Activated B cell treated with CpG ODN at 0.5 μM for 24 hours (primary cell): ENCODE results near the gene NPSR1. TPM values are rescaled to one million over a fixed set of nuclear protein-coding genes. Genes with fewer than 3 reads are reported as not detected.

Experiments used
- ATAC-seq: fragments of 200-7000 bp; cut with Tn5 transposase; one replicate; pipeline ENCODE4 v1.10.0; 2021; ENCODE audit warnings: low read depth, mild to moderate bottlenecking, moderate library complexity
- CTCF ChIA-PET: fragments of 350-600 bp; sonication (Branson Sonifier 250); formaldehyde crosslinking; loops from one replicate; lab custom pipeline; 2021; ENCODE audit warnings: antibody characterized with exemption; lab: Charles Lee
- POLR2A ChIA-PET: fragments of 350-600 bp; sonication (Branson Sonifier 250); formaldehyde crosslinking; loops from one replicate; lab custom pipeline; 2021; ENCODE audit warnings: antibody characterized with exemption; lab: Charles Lee
- DNase-seq: peaks from one replicate; pipeline ENCODE4 v3.0.0; 2022
- H3K27ac Mint-ChIP-seq: one replicate; pipeline ENCODE4 v1.8.0; 2020; ENCODE audit warnings: mixed read lengths
- H3K27me3 Mint-ChIP-seq: one replicate; pipeline ENCODE4 v1.8.0; 2021; ENCODE audit warnings: mixed read lengths
- H3K36me3 Mint-ChIP-seq: one replicate; pipeline ENCODE4 v1.8.0; 2021; ENCODE audit warnings: low read depth, mixed read lengths
- H3K4me1 Mint-ChIP-seq: one replicate; pipeline ENCODE4 v1.8.0; 2021; ENCODE audit warnings: mixed read lengths
- H3K4me3 Mint-ChIP-seq: one replicate; pipeline ENCODE4 v1.8.0; 2020; ENCODE audit warnings: mild to moderate bottlenecking, mixed read lengths
- H3K9me3 Mint-ChIP-seq: one replicate; pipeline ENCODE4 v1.8.0; 2020; ENCODE audit warnings: mixed read lengths
- intact Hi-C: fragments of 100-400 bp; cut with micrococcal nuclease; formaldehyde crosslinking; loops from one replicate; pipeline ENCODE4 v1.15.1; 2024
- total RNA-seq: library from RNA; stranded (reverse); gene quantifications from 2 replicates; pipeline ENCODE4 v1.2.3, GENCODE V29; 2022
- TF ChIP-seq, protein P1 (sequence below): fragments of 200-600 bp; IDR thresholded peaks from one replicate; pipeline ENCODE4 v1.8.0; 2022; ENCODE audit warnings: antibody characterized with exemption, mild to moderate bottlenecking

Gene NPSR1
- total RNA-seq, 1 donor from 2014 or later: not detected

GRCh38 chr7:34727464-34727995 lies 69.5 kb downstream of the NPSR1 start:
- H3K4me1 Mint-ChIP-seq: peaks cover 4% of the 10 kb centered on the region
- no peaks in the 10 kb centered on the region for H3K36me3 Mint-ChIP-seq
- DNase-seq: no peak
- POLR2A ChIA-PET: no interaction called here
- H3K27me3 Mint-ChIP-seq: no peaks in the 10 kb centered on the region
- ATAC-seq: no peak
- H3K4me3 Mint-ChIP-seq: no peak overlapping the region
- TF ChIP-seq, protein P1, sequence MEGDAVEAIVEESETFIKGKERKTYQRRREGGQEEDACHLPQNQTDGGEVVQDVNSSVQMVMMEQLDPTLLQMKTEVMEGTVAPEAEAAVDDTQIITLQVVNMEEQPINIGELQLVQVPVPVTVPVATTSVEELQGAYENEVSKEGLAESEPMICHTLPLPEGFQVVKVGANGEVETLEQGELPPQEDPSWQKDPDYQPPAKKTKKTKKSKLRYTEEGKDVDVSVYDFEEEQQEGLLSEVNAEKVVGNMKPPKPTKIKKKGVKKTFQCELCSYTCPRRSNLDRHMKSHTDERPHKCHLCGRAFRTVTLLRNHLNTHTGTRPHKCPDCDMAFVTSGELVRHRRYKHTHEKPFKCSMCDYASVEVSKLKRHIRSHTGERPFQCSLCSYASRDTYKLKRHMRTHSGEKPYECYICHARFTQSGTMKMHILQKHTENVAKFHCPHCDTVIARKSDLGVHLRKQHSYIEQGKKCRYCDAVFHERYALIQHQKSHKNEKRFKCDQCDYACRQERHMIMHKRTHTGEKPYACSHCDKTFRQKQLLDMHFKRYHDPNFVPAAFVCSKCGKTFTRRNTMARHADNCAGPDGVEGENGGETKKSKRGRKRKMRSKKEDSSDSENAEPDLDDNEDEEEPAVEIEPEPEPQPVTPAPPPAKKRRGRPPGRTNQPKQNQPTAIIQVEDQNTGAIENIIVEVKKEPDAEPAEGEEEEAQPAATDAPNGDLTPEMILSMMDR: no peak
- CTCF ChIA-PET: no interaction called here
- intact Hi-C loops: no loop called here
- H3K9me3 Mint-ChIP-seq: no peaks in the 10 kb centered on the region
- no peak overlapping the region for H3K27ac Mint-ChIP-seq

GRCh38 chr7:34728156-34728555 lies 70.1 kb downstream of the NPSR1 start:
- ATAC-seq: no peak
- no peak overlapping the region for H3K4me3 Mint-ChIP-seq

GRCh38 chr7:34734771-34735170 lies 76.8 kb downstream of the NPSR1 start:
- no peaks in the 10 kb centered on the region for H3K9me3 Mint-ChIP-seq
- CTCF ChIA-PET: no interaction called here
- no peak overlapping the region for H3K27ac Mint-ChIP-seq
- H3K4me3 Mint-ChIP-seq: no peak overlapping the region
- intact Hi-C loops: no loop called here
- no peaks in the 10 kb centered on the region for H3K36me3 Mint-ChIP-seq
- no peaks in the 10 kb centered on the region for H3K27me3 Mint-ChIP-seq
- TF ChIP-seq, protein P1: no peak
- no peak for DNase-seq
- no peaks in the 10 kb centered on the region for H3K4me1 Mint-ChIP-seq
- ATAC-seq: no peak
- POLR2A ChIA-PET: no interaction called here

More at GRCh38 chr7:34728156-34728555, 70.1 kb downstream of the NPSR1 start:
- Mint-ChIP-seq H3K27ac (no peak overlapping the region), H3K9me3 (no peaks in the 10 kb centered on the region), H3K4me1 (peaks cover 4% of the 10 kb centered on the region), H3K36me3 (no peaks in the 10 kb centered on the region), H3K27me3 (no peaks in the 10 kb centered on the region)
- intact Hi-C loops: no loop called here
- TF ChIP-seq, protein P1: no peak
- ChIA-PET CTCF (no interaction called here), POLR2A (no interaction called here)
- no peak for DNase-seq

DNA sequence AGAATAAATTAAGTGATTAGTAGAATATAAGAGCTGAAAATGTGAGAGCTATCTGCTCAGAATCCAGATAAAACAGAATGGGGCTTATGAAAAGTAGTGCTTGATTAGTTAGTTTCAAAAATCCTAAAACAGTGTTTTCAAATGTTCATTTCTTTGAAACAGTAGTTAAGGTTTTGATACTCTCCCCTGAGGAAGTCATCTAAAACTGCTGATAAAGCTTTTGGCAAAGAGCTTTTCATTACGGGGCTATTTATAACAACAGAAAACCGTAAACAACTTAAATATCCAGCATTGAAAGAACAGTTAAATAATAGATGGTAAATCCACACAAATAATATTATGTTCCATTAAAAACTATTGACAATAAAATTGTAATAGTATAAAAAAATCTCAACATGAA lies 77.5 kb downstream of the NPSR1 start:
- ChIA-PET POLR2A (no interaction called here), CTCF (no interaction called here)
- ATAC-seq (no peak), DNase-seq (no peak)
- Mint-ChIP-seq H3K4me3 (no peak overlapping the region), H3K9me3 (no peaks in the 10 kb centered on the region), H3K27me3 (no peaks in the 10 kb centered on the region), H3K4me1 (no peaks in the 10 kb centered on the region), H3K27ac (no peak overlapping the region), H3K36me3 (no peaks in the 10 kb centered on the region)
- intact Hi-C loops: no loop called here
- TF ChIP-seq, protein P1: no peak

GRCh38 chr7:34739651-34740300 lies 81.8 kb downstream of the NPSR1 start:
- Mint-ChIP-seq H3K9me3 (peaks cover 6% of the 10 kb centered on the region), H3K4me1 (no peaks in the 10 kb centered on the region), H3K27ac (no peak overlapping the region), H3K27me3 (no peaks in the 10 kb centered on the region), H3K36me3 (no peaks in the 10 kb centered on the region), H3K4me3 (no peak overlapping the region)
- intact Hi-C loops: no loop called here
- TF ChIP-seq, protein P1: no peak
- ChIA-PET POLR2A (no interaction called here), CTCF (no interaction called here)
- DNase-seq: no peak
- ATAC-seq: no peak
